NT2/D1 (cell line): Measurements from ENCODE around the gene CACHD1.

Source experiments
- SUZ12 ChIP-seq: IDR thresholded peaks from 2 replicates; pipeline ENCODE4 v1.6.1; 2011; ENCODE audit not compliant: insufficient read length, insufficient read depth; ENCODE audit errors: extremely low read depth
- ZNF274 ChIP-seq: IDR thresholded peaks from 2 replicates; pipeline ENCODE4 v1.6.1; 2011; ENCODE audit warnings: mild to moderate bottlenecking, low read depth, low read length

- TF ChIP-seq ZNF274 (no peak), SUZ12 (no peak)
These were observed 175.8 kb downstream of the CACHD1 start for GRCh38 chr1:64645735-64646134.
